Mucosa of descending colon (tissue), 3 donors: ENCODE data around the gene SLAIN1. TPM values are rescaled to one million over a fixed set of nuclear protein-coding genes. Genes with fewer than 3 reads are reported as not detected.

ENCODE experiments used
- ATAC-seq: fragments of 200-7000 bp; cut with Tn5 transposase; one replicate; pipeline ENCODE4 v1.9.1; 2020; ENCODE audit warnings: mild to moderate bottlenecking, moderate library complexity
- DNase-seq, 3 donors: peaks; one replicate each; pipeline ENCODE4 v3.0.0-alpha.2; 2020
- H3K36me3 ChIP-seq: fragments of 200-600 bp; one replicate; pipeline ENCODE4 v1.8.0; 2021; ENCODE audit warnings: low read depth, mild to moderate bottlenecking
- H3K4me1 ChIP-seq: fragments of 200-600 bp; one replicate; pipeline ENCODE4 v1.8.0; 2021; ENCODE audit warnings: low read depth, mild to moderate bottlenecking
- H3K4me3 ChIP-seq: fragments of 200-600 bp; one replicate; pipeline ENCODE4 v1.8.0; 2021; ENCODE audit warnings: mild to moderate bottlenecking
- H3K9me3 ChIP-seq: fragments of 200-600 bp; one replicate; pipeline ENCODE4 v1.8.0; 2021; ENCODE audit warnings: mild to moderate bottlenecking
- CTCF ChIP-seq: fragments of 200-600 bp; IDR thresholded peaks from one replicate; pipeline ENCODE4 v1.8.0; 2022; ENCODE audit warnings: antibody characterized with exemption, mild to moderate bottlenecking
- intact Hi-C, 2 donors: fragments of 100-400 bp; cut with DNase I in 1 of 2; cut with micrococcal nuclease in 1 of 2; formaldehyde crosslinking; loops; one replicate each; pipeline versions ENCODE4 v1.11.0 to v1.11.1; 2022; cut with DNase I, micrococcal nuclease
- total RNA-seq, 3 donors: library from RNA; stranded (reverse); fragmentation: NEBNext Ultra II Directional in 2 of 3; extraction: Animal tissue kit (Norgen Biotek cat#: 25700) in 2 of 3; gene quantifications; one replicate each; pipeline versions ENCODE4 v1.2.1 to v1.2.4, GENCODE V29; 2021 to 2023
- donor health status: DM: no; HTN: no; CAD: no; lungs with moderate emphysema.
- donor health status: DM: no; HTN: no; CAD: no.
- donor health status: DM: no; HTN: yes; CAD: no.

The SLAIN1 gene
- total RNA-seq, 3 donors from 2014 or later = 1.6 to 10.3 (median 2.9) TPM

GRCh38 chr13:77784515-77784914 lies 87.0 kb downstream of the SLAIN1 start:
- intact Hi-C loops = loop anchor here in 1 of 2 donors (5.0 kb wide), 1 partner anchor 338 kb away; no protein-coding TSS in a partner anchor
- Histone ChIP-seq H3K36me3 (no peaks in the 10 kb centered on the region), H3K4me1 (no peaks in the 10 kb centered on the region), H3K4me3 (no peak overlapping the region), H3K9me3 (no peaks in the 10 kb centered on the region)
- DNase-seq (no peak), ATAC-seq (no peak)
- no peak for TF ChIP-seq CTCF

- intact Hi-C loops = no loop called here
- Histone ChIP-seq H3K36me3 (no peaks in the 10 kb centered on the region), H3K4me1 (no peaks in the 10 kb centered on the region), H3K4me3 (no peak overlapping the region), H3K9me3 (peaks cover 19% of the 10 kb centered on the region)
- TF ChIP-seq CTCF = no peak
- DNase-seq (no peak), ATAC-seq (no peak)
Observed at GRCh38 chr13:77786695-77787287, 89.3 kb downstream of the SLAIN1 start.

- intact Hi-C loops = no loop called here
- H3K9me3 ChIP-seq = peaks cover 26% of the 10 kb centered on the region
- no peak for ATAC-seq
- no peak for TF ChIP-seq CTCF
- H3K4me3 ChIP-seq = no peak overlapping the region
- no peak for DNase-seq
- H3K36me3 ChIP-seq = no peaks in the 10 kb centered on the region
- H3K4me1 ChIP-seq = no peaks in the 10 kb centered on the region
Observed at GRCh38 chr13:77789376-77789775, 91.9 kb downstream of the SLAIN1 start.

DNA sequence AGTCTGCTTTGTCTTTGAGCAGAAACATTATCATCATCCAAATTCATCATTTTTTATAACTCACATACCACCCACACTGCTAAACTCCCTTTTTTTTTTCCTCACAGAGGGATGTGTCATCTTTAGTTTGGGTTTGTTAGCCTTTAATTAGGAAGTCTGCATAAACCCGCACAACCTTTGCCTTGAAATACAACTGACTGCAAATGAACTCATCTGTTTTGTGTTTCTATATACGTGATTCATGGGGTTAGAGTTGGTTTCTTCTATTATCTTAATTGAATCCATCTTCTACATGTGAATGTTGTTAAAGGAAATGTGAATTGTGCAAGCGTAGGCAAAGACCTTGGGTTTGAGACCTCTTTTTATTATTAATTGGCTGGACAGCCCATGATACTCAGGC lies 102.7 kb downstream of the SLAIN1 start:
- no peaks in the 10 kb centered on the region for H3K4me1 ChIP-seq
- no peak for TF ChIP-seq CTCF
- H3K9me3 ChIP-seq = no peaks in the 10 kb centered on the region
- H3K36me3 ChIP-seq = no peaks in the 10 kb centered on the region
- intact Hi-C loops = no loop called here
- no peak overlapping the region for H3K4me3 ChIP-seq
- DNase-seq (no peak), ATAC-seq (no peak)

DNA sequence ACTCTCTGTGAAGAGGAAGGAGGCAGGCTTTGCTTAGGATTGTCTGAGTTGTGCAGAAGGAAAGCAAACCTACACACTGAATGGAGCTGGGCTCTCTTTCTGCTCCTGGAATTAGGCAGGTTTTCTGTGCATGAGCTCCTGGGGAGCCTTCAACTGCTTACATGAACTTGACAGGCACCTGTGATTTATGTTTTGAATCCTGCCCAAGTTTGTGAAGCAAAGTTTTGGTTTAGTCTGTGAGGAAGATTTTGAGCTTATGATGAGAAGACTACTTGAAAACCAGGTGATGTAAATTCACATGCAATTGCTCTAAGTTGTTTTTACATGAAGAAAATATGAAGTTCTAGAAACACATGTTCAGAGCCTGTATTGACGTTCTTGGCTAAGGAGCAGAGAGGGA lies 109.0 kb downstream of the SLAIN1 start:
- DNase-seq (no peak), ATAC-seq (no peak)
- Histone ChIP-seq H3K4me3 (no peak overlapping the region), H3K4me1 (no peaks in the 10 kb centered on the region), H3K9me3 (no peaks in the 10 kb centered on the region), H3K36me3 (no peaks in the 10 kb centered on the region)
- no peak for TF ChIP-seq CTCF
- intact Hi-C loops = no loop called here
